ENCODE results near the gene INHBC.
A peak's percentile ranks its signal among the peaks of the same experiment; 100 is the strongest.
"Not testable (repeated sequence)": the region's sequence is repeated elsewhere in the genome, so short reads cannot be mapped to it uniquely, and the experiment has no call there.

INHBC gene

GRCh38 chr12:57487597-57488401, 53.2 kb downstream of the INHBC start, which contains the start of gene MARS1:
Gene MARS1, plus strand, starts transcription at chr12:57488068. Its CDS starts 23 bp downstream, at chr12:57488091.
- DNase-seq = peak; percentile 95 to 97

GRCh38 chr12:57488402-57489156, 54.0 kb downstream of the INHBC start:
- no peak for DNase-seq

- DNase-seq = no peak
Observed at GRCh38 chr12:57489157-57489641, 54.6 kb downstream of the INHBC start.

GRCh38 chr12:57490126-57490525, 55.5 kb downstream of the INHBC start:
- no peak for DNase-seq

- no peak for DNase-seq
Observed at GRCh38 chr12:57491393-57492280, 57.1 kb downstream of the INHBC start.

GRCh38 chr12:57495051-57495701, 60.6 kb downstream of the INHBC start:
- DNase-seq = not testable (repeated sequence)

- DNase-seq = no peak
Observed at GRCh38 chr12:57496822-57497221, 62.2 kb downstream of the INHBC start.

- DNase-seq = no peak
Observed at GRCh38 chr12:57497223-57498131, 62.9 kb downstream of the INHBC start.

GRCh38 chr12:57498132-57498502, 63.5 kb downstream of the INHBC start:
- no peak for DNase-seq

GRCh38 chr12:57498571-57498970, 64.0 kb downstream of the INHBC start:
- no peak for DNase-seq

- DNase-seq = no peak
Observed at GRCh38 chr12:57500213-57500612, 65.6 kb downstream of the INHBC start.

All from SHP77 (cell line).